CD8-positive, alpha-beta memory T cell (primary cell): ENCODE data around the gene CYLD. TPM values are rescaled to one million over a fixed set of nuclear protein-coding genes. Genes with fewer than 3 reads are reported as not detected.
A peak's percentile ranks its signal among the peaks of the same experiment; 100 is the strongest.

Experiments used
- CTCF ChIA-PET: fragments of 350-600 bp; sonication (Branson Sonifier 250); formaldehyde crosslinking; loops from one replicate; lab custom pipeline; 2021; ENCODE audit warnings: antibody characterized with exemption; lab: Charles Lee
- POLR2A ChIA-PET: fragments of 350-600 bp; sonication (Branson Sonifier 250); formaldehyde crosslinking; loops from one replicate; lab custom pipeline; 2021; ENCODE audit warnings: antibody characterized with exemption; lab: Charles Lee
- DNase-seq, 5 donors: peaks; one replicate each; pipeline versions ENCODE4 v3.0.0 to v3.0.0-alpha.2; 2020 to 2022; ENCODE audit warnings: mixed read lengths in 1 of 5
- H3K27ac ChIP-seq: one replicate; pipeline ENCODE4 v1.7.0; 2013; ENCODE audit warnings: low read depth, mild to moderate bottlenecking, low read length, moderate library complexity
- H3K27me3 ChIP-seq: 2 replicates; pipeline ENCODE4 v1.7.0; 2013; ENCODE audit warnings: low read length, mild to moderate bottlenecking; ENCODE audit not compliant: insufficient read depth, poor library complexity, severe bottlenecking
- H3K36me3 ChIP-seq: 2 replicates; pipeline ENCODE4 v1.7.0; 2013; ENCODE audit warnings: mild to moderate bottlenecking, low read length, moderate library complexity; ENCODE audit not compliant: insufficient read depth
- H3K4me1 ChIP-seq: 2 replicates; pipeline ENCODE4 v1.7.0; 2013; ENCODE audit warnings: mild to moderate bottlenecking, low read length, moderate library complexity; ENCODE audit not compliant: insufficient read depth
- H3K4me3 ChIP-seq: 2 replicates; pipeline ENCODE4 v1.7.0; 2013; ENCODE audit warnings: mild to moderate bottlenecking, low read length
- H3K9me3 ChIP-seq: 2 replicates; pipeline ENCODE4 v1.7.0; 2013; ENCODE audit warnings: mild to moderate bottlenecking, low read length
- H3K27ac Mint-ChIP-seq, 8 donors: one replicate each; pipeline ENCODE4 v1.8.0; 2020 to 2021; ENCODE audit warnings: mixed read lengths in 8 of 8, mild to moderate bottlenecking in 6 of 8, inconsistent platforms in 3 of 8, moderate library complexity in 3 of 8
- H3K27me3 Mint-ChIP-seq, 2 donors: one replicate each; pipeline ENCODE4 v1.8.0; 2020 to 2021; ENCODE audit warnings: mixed read lengths in 2 of 2, mild to moderate bottlenecking in 1 of 2, moderate library complexity in 1 of 2
- H3K36me3 Mint-ChIP-seq, 3 donors: one replicate each; pipeline ENCODE4 v1.8.0; 2020 to 2021; ENCODE audit warnings: mixed read lengths in 3 of 3, inconsistent platforms in 1 of 3, mild to moderate bottlenecking in 1 of 3
- H3K4me1 Mint-ChIP-seq, 3 donors: one replicate each; pipeline ENCODE4 v1.8.0; 2020 to 2021; ENCODE audit warnings: mixed read lengths in 3 of 3, inconsistent platforms in 1 of 3, mild to moderate bottlenecking in 1 of 3
- H3K4me3 Mint-ChIP-seq, 7 donors: one replicate each; pipeline ENCODE4 v1.8.0; 2020 to 2021; ENCODE audit warnings: mixed read lengths in 7 of 7, mild to moderate bottlenecking in 6 of 7, moderate library complexity in 4 of 7, inconsistent platforms in 2 of 7
- H3K9me3 Mint-ChIP-seq, 5 donors: one replicate each; pipeline ENCODE4 v1.8.0; 2020 to 2022; ENCODE audit warnings: mixed read lengths in 5 of 5, mild to moderate bottlenecking in 3 of 5, moderate library complexity in 2 of 5, inconsistent platforms in 1 of 5
- polyA plus RNA-seq: library from polyadenylated mRNA; unstranded; fragments of 300-500 nt; fragmentation: Illumina TruSeq; gene quantifications from one replicate; pipeline ENCODE4 v1.2.3, GENCODE V29; 2021
- total RNA-seq, 2 experiments: library from RNA; stranded (reverse); gene quantifications; one replicate each; pipeline ENCODE4 v1.2.3, GENCODE V29; 2021

The CYLD gene
- total and polyA plus RNA-seq, 3 experiments from 2014 or later = 105 to 152 (median 144) TPM

DNA sequence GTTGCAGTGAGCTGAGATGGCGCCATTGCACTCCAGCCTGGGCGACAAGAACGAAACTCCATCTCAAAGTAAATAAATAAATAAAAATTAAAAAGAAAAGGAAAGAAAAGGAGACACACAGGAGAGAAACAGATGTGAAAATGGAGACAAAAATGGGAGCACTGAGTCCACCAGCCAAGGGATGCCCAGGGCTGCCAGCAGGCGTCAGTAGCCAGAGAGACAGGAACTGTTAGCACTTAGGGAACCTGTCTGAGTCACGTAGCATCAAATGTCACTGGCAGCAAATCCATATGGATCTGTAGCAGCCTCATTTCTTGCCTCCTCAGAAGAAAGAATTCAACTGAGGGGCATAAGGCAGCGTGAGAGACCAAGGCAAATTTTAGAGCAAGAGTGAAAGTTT is 79.7 kb downstream of the CYLD start:
- ChIA-PET POLR2A (no interaction called here), CTCF (interaction anchor here (0.9 kb wide), 1 partner anchor 15 kb away, joined by 3 read pairs; no protein-coding TSS in a partner anchor)
- peaks cover 8 to 17% of the 10 kb centered on the region in 2 donors for H3K27me3 Mint-ChIP-seq

DNA sequence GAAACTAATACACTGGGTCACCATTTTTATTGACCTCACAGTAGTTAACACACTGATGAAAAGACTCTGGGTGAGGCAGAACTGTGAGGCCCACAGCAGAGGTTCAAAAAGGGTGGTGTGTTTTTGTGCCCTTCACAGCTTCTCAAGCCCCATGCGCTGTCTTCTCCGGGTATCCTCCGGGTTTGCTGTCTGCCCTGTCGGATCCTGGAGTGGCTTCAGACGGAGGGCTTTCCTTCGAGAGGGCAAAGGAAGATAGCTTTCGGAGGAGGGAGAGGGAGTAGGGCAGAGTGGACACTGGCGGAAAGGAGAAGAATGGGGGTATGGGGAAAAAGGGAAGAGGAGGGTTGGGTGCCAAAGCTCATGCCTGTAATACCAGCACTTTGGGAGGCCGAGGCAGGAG is 80.8 kb downstream of the CYLD start:
- ChIA-PET POLR2A (no interaction called here), CTCF (interaction anchor here (1.0 kb wide), 1 partner anchor 16 kb away, joined by 3 read pairs; no protein-coding TSS in a partner anchor)
- no peak for DNase-seq
- no peak overlapping the region for H3K4me3 ChIP-seq
- H3K9me3 Mint-ChIP-seq = no peaks in the 10 kb centered on the region
- no peaks in the 10 kb centered on the region for H3K4me1 Mint-ChIP-seq
- no peaks in the 10 kb centered on the region for H3K9me3 ChIP-seq
- no peaks in the 10 kb centered on the region for H3K36me3 ChIP-seq
- H3K27ac Mint-ChIP-seq = no peak overlapping the region
- H3K36me3 Mint-ChIP-seq = no peaks in the 10 kb centered on the region
- H3K4me1 ChIP-seq = no peaks in the 10 kb centered on the region
- H3K27ac ChIP-seq = no peak overlapping the region
- peaks cover 8 to 17% of the 10 kb centered on the region in 2 donors for H3K27me3 Mint-ChIP-seq
- no peaks in the 10 kb centered on the region for H3K27me3 ChIP-seq
- no peak overlapping the region for H3K4me3 Mint-ChIP-seq

More for the DNA sequence above, 79.7 kb downstream of the CYLD start:
- DNase-seq = no peak
- H3K27ac ChIP-seq = no peak overlapping the region
- no peaks in the 10 kb centered on the region for H3K36me3 Mint-ChIP-seq
- no peak overlapping the region for H3K27ac Mint-ChIP-seq
- H3K9me3 Mint-ChIP-seq = no peaks in the 10 kb centered on the region
- no peak overlapping the region for H3K4me3 Mint-ChIP-seq
- H3K36me3 ChIP-seq = no peaks in the 10 kb centered on the region
- H3K9me3 ChIP-seq = no peaks in the 10 kb centered on the region
- no peaks in the 10 kb centered on the region for H3K27me3 ChIP-seq
- H3K4me1 ChIP-seq = no peaks in the 10 kb centered on the region
- no peak overlapping the region for H3K4me3 ChIP-seq
- no peaks in the 10 kb centered on the region for H3K4me1 Mint-ChIP-seq

DNA sequence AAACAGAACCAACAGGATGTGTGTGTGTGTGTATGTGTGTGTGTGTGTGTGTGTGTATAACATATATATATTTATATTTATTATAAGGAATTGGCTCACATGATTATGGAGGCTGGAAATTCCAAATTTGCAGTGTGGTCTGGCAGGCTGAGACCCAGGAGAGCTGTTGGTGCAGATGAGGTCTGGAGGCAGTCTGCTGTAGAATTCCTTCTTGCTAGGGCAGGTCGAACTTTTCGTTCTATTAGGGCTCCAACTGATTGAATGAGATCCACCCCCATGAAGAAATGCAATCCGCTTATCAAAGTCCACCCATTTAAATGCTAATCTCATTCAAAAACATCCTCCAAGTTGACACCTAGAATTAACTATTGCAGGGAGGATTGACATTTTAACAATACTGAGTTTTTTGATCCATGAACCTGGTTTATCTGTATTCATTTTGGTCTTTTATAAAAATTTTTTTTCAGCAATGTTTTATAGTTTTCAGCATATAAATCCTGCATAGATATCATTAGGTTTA is 85.0 kb downstream of the CYLD start:
- Mint-ChIP-seq H3K4me1 (no peaks in the 10 kb centered on the region), H3K27me3 (peaks cover 20 to 37% of the 10 kb centered on the region in 2 donors), H3K36me3 (peaks cover 0 to 8% (median 0%) of the 10 kb centered on the region in 3 donors), H3K27ac (no peak overlapping the region), H3K9me3 (no peaks in the 10 kb centered on the region), H3K4me3 (no peak overlapping the region)
- no peaks in the 10 kb centered on the region for H3K9me3 ChIP-seq
- no peaks in the 10 kb centered on the region for H3K27me3 ChIP-seq
- ChIA-PET POLR2A (no interaction called here), CTCF (no interaction called here)
- H3K4me1 ChIP-seq = no peaks in the 10 kb centered on the region
- H3K36me3 ChIP-seq = no peaks in the 10 kb centered on the region
- DNase-seq = no peak
- no peak overlapping the region for H3K4me3 ChIP-seq
- no peak overlapping the region for H3K27ac ChIP-seq

DNA sequence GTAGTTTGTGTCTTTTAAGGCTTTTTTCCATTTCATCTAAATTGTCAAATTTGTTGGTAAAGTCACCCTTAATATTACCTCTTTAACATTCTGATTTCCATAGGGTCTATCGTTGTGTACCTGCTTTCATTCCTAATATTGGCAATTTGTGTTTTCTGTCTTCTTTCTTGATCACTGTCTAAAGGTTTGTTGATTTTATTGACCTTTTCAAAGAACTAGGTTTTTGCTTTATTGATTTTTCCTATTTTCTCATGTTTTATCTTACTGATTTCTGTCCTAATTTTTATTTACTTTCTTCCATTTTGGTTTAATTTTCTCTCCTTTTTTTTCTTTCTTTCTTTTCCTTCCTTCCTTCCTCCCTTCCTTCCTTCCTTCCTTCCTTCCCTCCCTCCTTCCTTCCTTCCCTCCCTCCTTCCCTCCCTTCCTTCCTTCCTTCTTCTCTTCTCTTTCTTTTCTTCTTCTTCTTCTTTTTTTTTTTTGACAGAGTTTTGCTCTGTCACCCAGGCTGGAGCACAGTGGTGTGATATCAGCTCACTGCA is 86.3 kb downstream of the CYLD start:
- Histone ChIP-seq H3K36me3 (no peaks in the 10 kb centered on the region), H3K27ac (no peak overlapping the region), H3K9me3 (no peaks in the 10 kb centered on the region), H3K4me3 (no peak overlapping the region), H3K27me3 (no peaks in the 10 kb centered on the region), H3K4me1 (no peaks in the 10 kb centered on the region)
- ChIA-PET POLR2A (no interaction called here), CTCF (no interaction called here)
- no peaks in the 10 kb centered on the region for H3K9me3 Mint-ChIP-seq
- no peak overlapping the region for H3K27ac Mint-ChIP-seq
- peaks cover 0 to 8% (median 0%) of the 10 kb centered on the region in 3 donors for H3K36me3 Mint-ChIP-seq
- H3K4me3 Mint-ChIP-seq = no peak overlapping the region
- H3K27me3 Mint-ChIP-seq = peaks cover 24 to 37% of the 10 kb centered on the region in 2 donors
- no peak for DNase-seq
- H3K4me1 Mint-ChIP-seq = no peaks in the 10 kb centered on the region

DNA sequence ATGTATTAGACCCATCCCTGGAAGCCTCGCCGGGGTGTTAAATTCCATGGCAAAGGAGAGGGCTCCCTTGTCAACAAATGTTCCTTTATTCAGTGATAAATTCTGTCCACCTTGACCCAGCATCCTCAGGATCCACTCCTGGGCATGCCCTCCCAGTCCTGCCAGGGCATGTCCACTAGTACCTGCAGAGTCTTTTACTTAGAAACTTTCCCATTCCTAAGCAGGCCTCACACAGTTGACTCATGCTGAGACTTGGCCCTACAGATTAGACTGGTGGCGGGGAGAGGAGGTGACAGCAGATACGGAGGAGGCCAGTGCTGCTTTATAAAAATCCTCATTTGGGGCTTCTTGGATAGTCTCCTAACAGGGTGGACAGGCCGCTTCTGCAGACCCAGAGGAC is 88.8 kb downstream of the CYLD start:
- DNase-seq = no peak
- H3K36me3 Mint-ChIP-seq = peaks cover 0 to 13% (median 1%) of the 10 kb centered on the region in 3 donors
- H3K27ac ChIP-seq = no peak overlapping the region
- H3K27me3 Mint-ChIP-seq = peaks cover 21 to 37% of the 10 kb centered on the region in 2 donors
- no peaks in the 10 kb centered on the region for H3K9me3 ChIP-seq
- H3K36me3 ChIP-seq = no peaks in the 10 kb centered on the region
- H3K9me3 Mint-ChIP-seq = no peaks in the 10 kb centered on the region
- POLR2A ChIA-PET = no interaction called here
- H3K27me3 ChIP-seq = no peaks in the 10 kb centered on the region
- CTCF ChIA-PET = interaction anchor here (1.1 to 1.5 kb wide), 2 partner anchors 10 to 24 kb away, joined by 3 to 5 read pairs; no protein-coding TSS in a partner anchor
- no peak overlapping the region for H3K4me3 ChIP-seq
- no peak overlapping the region for H3K27ac Mint-ChIP-seq
- H3K4me3 Mint-ChIP-seq = no peak overlapping the region
- H3K4me1 ChIP-seq = no peaks in the 10 kb centered on the region
- no peaks in the 10 kb centered on the region for H3K4me1 Mint-ChIP-seq

DNA sequence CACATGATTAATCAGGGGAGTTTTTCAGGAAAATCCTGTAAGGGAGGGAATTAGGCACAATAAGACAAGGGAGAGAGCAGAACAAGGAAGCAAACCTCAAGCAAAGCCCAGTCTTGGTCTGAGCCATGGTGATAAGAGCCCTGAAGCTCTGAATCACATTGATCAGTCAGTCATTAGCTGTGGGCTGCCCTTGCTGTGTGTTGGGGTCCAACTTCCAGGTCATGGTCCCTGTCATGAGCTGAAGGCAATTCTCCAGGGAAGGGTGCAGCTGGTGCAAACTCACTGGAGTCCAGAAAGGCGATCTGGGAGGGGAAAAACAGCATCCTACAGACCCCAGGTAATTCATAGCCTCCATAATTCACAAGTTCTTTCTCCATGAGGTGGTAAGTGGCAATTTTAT is 89.9 kb downstream of the CYLD start:
- POLR2A ChIA-PET = interaction anchor here (0.6 kb wide), 1 partner anchor 13 kb away, joined by 3 read pairs; no protein-coding TSS in a partner anchor
- no peak overlapping the region for H3K27ac ChIP-seq
- Mint-ChIP-seq H3K4me1 (no peaks in the 10 kb centered on the region), H3K36me3 (peaks cover 0 to 13% (median 1%) of the 10 kb centered on the region in 3 donors), H3K9me3 (no peaks in the 10 kb centered on the region), H3K27me3 (peaks cover 18 to 38% of the 10 kb centered on the region in 2 donors), H3K4me3 (no peak overlapping the region), H3K27ac (no peak overlapping the region)
- H3K9me3 ChIP-seq = no peaks in the 10 kb centered on the region
- no peak for DNase-seq
- no peaks in the 10 kb centered on the region for H3K4me1 ChIP-seq
- CTCF ChIA-PET = interaction anchor here (1.5 kb wide), 1 partner anchor 25 kb away, joined by 5 read pairs; no protein-coding TSS in a partner anchor
- no peak overlapping the region for H3K4me3 ChIP-seq
- no peaks in the 10 kb centered on the region for H3K27me3 ChIP-seq
- no peaks in the 10 kb centered on the region for H3K36me3 ChIP-seq

DNA sequence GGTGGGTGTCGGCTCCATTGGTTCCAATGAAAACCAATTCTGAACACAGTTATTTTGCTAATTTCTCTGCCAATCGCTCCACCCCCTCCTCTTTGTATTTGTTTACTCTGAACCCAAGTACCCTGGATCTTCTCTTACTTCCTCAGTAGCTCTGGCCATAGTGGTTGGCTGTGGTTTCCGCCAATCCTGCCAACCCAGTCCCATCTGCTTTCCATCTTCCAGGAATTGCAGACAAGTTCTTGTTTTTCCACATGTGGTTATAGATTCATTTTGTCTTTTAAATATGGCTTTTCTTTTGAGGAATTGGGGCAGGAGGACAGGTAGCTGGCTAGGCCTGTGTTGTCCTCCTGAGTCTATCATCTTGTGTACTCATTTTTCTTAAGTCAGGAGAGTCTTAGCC is 92.0 kb downstream of the CYLD start:
- no peak overlapping the region for H3K4me3 ChIP-seq
- H3K27me3 ChIP-seq = no peaks in the 10 kb centered on the region
- CTCF ChIA-PET = interaction anchor here (1.0 kb wide), 1 partner anchor 27 kb away, joined by 3 read pairs; no protein-coding TSS in a partner anchor
- H3K36me3 ChIP-seq = no peaks in the 10 kb centered on the region
- H3K4me1 Mint-ChIP-seq = no peaks in the 10 kb centered on the region
- no peaks in the 10 kb centered on the region for H3K9me3 ChIP-seq
- no peak for DNase-seq
- peaks cover 0 to 13% (median 1%) of the 10 kb centered on the region in 3 donors for H3K36me3 Mint-ChIP-seq
- H3K27ac ChIP-seq = no peak overlapping the region
- no peaks in the 10 kb centered on the region for H3K9me3 Mint-ChIP-seq
- POLR2A ChIA-PET = no interaction called here
- no peak overlapping the region for H3K27ac Mint-ChIP-seq
- H3K4me1 ChIP-seq = no peaks in the 10 kb centered on the region
- H3K27me3 Mint-ChIP-seq = peaks cover 8 to 39% of the 10 kb centered on the region in 2 donors
- peak overlapping the region in 1 of 7 donors; percentile 1 for H3K4me3 Mint-ChIP-seq

DNA sequence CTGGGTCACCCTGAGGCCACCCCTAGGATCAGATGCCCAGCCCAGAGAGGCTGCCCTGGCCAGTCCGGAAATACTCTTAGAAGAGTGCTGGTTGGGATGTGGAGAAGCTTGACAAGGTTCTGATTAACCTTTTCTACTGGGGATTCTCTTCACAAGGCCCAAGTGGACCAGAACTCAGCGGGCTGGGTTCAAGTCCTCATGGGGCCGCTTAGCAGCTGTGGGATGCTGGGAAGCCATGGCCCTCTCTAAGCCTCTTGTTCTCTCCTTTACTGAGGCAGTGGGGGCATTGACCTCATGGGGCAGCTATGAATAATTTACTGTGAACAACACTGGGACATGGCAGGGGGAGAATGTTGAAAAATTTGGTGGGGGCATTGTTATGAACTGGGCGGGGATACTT is 92.8 kb downstream of the CYLD start:
- CTCF ChIA-PET = interaction anchor here (1.0 kb wide), 1 partner anchor 28 kb away, joined by 3 read pairs; no protein-coding TSS in a partner anchor
- Histone ChIP-seq H3K27ac (no peak overlapping the region), H3K9me3 (no peaks in the 10 kb centered on the region), H3K27me3 (no peaks in the 10 kb centered on the region), H3K4me3 (no peak overlapping the region), H3K36me3 (no peaks in the 10 kb centered on the region), H3K4me1 (no peaks in the 10 kb centered on the region)
- Mint-ChIP-seq H3K27ac (no peak overlapping the region), H3K4me3 (no peak overlapping the region), H3K9me3 (no peaks in the 10 kb centered on the region), H3K27me3 (peaks cover 5 to 32% of the 10 kb centered on the region in 2 donors), H3K4me1 (no peaks in the 10 kb centered on the region), H3K36me3 (peaks cover 0 to 9% (median 1%) of the 10 kb centered on the region in 3 donors)
- DNase-seq = no peak
- POLR2A ChIA-PET = no interaction called here
